WI38 (cell line): ENCODE measurements around the gene NKX2-4.

Source experiments
- H3K4me3 ChIP-seq: 2 replicates; pipeline ENCODE4 v1.5.1; 2011; ENCODE audit warnings: low read depth, mild to moderate bottlenecking, control low read depth, low read length
- CTCF ChIP-seq: IDR thresholded peaks from 2 replicates; pipeline ENCODE4 v1.5.1; 2012; ENCODE audit warnings: low read depth, mild to moderate bottlenecking, control low read depth, low read length

NKX2-4 gene

GRCh38 chr20:21393166-21393565, 4.2 kb downstream of the NKX2-4 start:
- TF ChIP-seq CTCF = no peak
- H3K4me3 ChIP-seq = no peak overlapping the region

- TF ChIP-seq CTCF = no peak
- no peak overlapping the region for H3K4me3 ChIP-seq
Measured at GRCh38 chr20:21391972-21392352, 5.4 kb downstream of the NKX2-4 start.

DNA sequence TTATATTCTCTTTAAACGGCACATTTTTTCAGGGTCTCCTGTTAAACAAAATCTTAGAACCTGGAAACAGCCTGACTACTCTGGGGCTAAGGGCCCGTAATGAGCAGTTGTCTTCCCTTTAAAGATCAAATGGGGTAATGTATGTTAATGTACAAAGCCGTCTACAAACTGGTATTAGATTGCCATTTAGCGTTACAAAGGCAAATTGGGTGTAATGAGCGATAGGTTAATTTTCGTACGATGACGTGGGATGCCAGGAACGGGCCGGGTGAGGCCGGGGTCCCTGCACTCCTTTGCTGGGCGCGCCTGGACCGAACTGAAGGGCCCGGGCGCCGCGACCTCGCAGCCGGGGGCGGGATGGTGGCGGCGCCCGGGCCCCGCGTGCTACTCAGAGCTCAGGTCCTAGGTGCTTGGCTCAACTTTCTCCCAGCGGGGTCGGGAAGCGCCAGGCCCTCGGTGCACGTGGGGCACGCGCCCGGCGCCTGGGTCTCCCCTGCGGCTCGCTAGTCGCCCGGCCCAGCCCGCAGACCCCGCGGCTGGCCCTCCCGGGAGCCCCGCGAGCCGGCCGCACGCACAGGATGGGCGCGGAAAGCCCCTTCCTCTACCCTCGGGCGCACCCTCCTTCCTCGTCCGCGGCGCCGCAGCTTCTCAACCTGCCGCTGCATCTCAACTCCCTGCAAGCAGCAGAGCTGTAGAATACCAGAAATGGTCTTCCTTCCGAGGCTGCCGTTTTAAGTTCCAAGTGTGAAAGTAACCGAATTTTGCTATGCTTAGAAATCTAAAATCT, 5.9 kb downstream of the NKX2-4 start:
- TF ChIP-seq CTCF = no peak
- H3K4me3 ChIP-seq = no peak overlapping the region

DNA sequence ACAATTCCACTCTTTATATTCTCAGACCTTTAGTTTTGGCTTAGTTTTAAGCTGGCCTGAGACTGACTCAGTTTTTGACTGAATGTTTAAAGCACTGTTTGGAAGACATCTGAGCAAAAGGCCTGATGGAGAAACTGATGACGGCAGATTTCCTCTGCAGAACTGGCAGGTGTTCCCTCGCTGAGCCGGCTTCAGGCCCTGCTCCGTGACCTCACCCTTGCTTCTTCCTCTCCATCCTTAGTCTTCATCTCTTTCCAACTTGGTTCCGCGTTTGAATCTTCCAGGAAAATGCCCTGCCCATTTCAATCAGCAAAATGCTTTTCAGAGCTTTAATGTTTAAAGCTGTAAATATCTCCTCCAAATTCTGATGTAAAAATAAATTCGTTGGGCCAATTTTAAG, 6.6 kb downstream of the NKX2-4 start:
- TF ChIP-seq CTCF = no peak
- no peak overlapping the region for H3K4me3 ChIP-seq

GRCh38 chr20:21389368-21389767, 8.0 kb downstream of the NKX2-4 start:
- no peak for TF ChIP-seq CTCF
- no peak overlapping the region for H3K4me3 ChIP-seq

GRCh38 chr20:21388566-21388965, 8.8 kb downstream of the NKX2-4 start:
- no peak for TF ChIP-seq CTCF
- H3K4me3 ChIP-seq = no peak overlapping the region

GRCh38 chr20:21387528-21387927, 9.8 kb downstream of the NKX2-4 start:
- no peak for TF ChIP-seq CTCF
- H3K4me3 ChIP-seq = no peak overlapping the region
